A375 (cell line): ENCODE results near the gene ARID5A. TPM values are rescaled to one million over a fixed set of nuclear protein-coding genes. Genes with fewer than 3 reads are reported as not detected.

Experiments
- total RNA-seq: library from RNA; depleted of rRNA; stranded (reverse); fragments of >200 nt; shearing (Covaris generic); gene quantifications from 2 replicates; pipeline ENCODE4 v1.2.3, GENCODE V29; 2014; rRNA removed

The ARID5A gene, protein sequence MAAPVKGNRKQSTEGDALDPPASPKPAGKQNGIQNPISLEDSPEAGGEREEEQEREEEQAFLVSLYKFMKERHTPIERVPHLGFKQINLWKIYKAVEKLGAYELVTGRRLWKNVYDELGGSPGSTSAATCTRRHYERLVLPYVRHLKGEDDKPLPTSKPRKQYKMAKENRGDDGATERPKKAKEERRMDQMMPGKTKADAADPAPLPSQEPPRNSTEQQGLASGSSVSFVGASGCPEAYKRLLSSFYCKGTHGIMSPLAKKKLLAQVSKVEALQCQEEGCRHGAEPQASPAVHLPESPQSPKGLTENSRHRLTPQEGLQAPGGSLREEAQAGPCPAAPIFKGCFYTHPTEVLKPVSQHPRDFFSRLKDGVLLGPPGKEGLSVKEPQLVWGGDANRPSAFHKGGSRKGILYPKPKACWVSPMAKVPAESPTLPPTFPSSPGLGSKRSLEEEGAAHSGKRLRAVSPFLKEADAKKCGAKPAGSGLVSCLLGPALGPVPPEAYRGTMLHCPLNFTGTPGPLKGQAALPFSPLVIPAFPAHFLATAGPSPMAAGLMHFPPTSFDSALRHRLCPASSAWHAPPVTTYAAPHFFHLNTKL
- 5.3 and 8.4 TPM in 2 replicates for total RNA-seq

DNA sequence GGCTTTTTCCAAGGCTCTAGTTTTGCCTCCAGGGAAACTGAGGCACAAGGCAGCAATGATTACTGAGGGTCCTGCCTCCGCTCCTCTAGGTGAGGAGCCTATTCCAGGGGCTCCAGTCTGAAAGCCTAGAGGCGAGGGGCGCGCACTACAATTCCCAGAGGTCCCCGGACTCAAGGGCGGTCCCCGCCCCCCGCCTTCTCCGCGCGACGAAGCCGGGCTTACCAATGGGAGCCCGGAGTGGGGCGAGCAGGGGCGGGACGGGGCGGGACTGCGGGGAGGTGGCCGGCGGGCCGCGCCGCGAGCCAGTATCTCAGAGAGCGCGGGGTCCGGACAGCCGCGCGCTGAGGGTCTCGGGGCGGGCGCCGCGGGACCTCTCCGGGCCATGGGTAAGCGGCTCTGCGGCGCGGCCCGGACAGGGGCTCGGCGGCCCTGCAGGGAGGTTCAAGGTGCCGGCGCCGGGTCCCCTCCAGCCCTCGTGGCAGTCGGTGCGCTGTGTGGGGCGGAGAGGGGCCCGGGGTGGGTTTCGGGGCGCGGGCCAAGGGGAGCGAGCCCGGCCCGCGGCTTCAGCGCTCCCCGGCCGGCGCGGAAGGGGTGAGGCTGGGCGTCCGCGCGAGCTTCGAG, at the start of gene ARID5A:
ARID5A (plus strand) TSS at position 308 of the 621 bp plus-strand sequence; CDS start at position 383, 75 bp downstream.

DNA sequence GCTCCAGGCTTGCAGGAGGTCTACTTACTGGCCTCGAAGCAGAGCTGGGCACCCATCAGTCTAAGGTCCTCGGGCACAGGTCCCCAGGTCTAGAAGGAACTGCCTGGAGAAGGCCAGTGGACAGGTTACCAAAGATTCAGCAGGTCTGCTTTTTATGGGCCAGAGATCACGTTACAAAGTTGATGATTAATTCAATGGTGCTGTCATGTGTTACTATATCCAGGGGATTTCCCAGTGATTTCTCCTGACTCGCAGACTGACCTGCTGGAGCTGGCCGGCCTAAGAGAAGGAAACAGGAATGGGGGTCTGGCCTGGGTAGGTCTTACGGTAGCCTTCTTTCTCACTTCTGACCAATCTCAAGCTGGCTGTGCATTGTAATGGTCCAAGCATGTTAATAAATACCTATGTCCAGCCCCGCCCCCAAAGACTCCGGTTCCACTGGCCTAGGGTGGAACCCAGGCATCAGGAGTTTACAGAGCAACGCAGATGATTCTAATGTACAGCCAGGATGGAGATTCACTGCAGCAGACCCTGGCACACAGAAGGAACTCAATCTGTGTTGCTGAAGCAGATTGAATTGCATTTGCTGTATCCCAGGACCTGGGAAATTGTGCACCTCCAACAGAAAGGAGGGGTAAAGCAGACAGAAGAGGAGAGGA, 31.2 kb upstream of the ARID5A start, which contains the start of gene NEURL3:
NEURL3 (minus strand) TSS at position 127 of the 659 bp plus-strand sequence; CDS start at position 56, 71 bp downstream.

Other genes with a start within 250 kb of the ARID5A start
- 51.7 and 67.3 TPM in 2 replicates for gene SNRNP200, start 231.2 kb upstream of the ARID5A start, total RNA-seq
- 10.1 and 11.2 TPM in 2 replicates for gene ITPRIPL1, start 211.4 kb upstream of the ARID5A start, total RNA-seq
- gene NCAPH, start 201.0 kb upstream of the ARID5A start, total RNA-seq: 38.4 and 43.9 TPM in 2 replicates
- 0.11 and 0.19 TPM in 2 replicates for gene NEURL3, start 31.4 kb upstream of the ARID5A start, total RNA-seq
- 18.9 and 23.8 TPM in 2 replicates for gene KANSL3, start 101.6 kb downstream of the ARID5A start, total RNA-seq
- not detected in 2 replicates for gene FER1L5, start 106.0 kb downstream of the ARID5A start, total RNA-seq
- gene LMAN2L, start 203.3 kb downstream of the ARID5A start, total RNA-seq: 5.9 and 10.6 TPM in 2 replicates
- 5.5 and 6.2 TPM in 2 replicates for gene CNNM4, start 224.2 kb downstream of the ARID5A start, total RNA-seq